BE2C (cell line): Measurements from ENCODE around the gene LGALS1.

ENCODE experiments used
- DNase-seq: peaks from one replicate; pipeline ENCODE4 v3.0.0-alpha.2; 2020
- H3K27me3 ChIP-seq: fragments of 250-450 bp; sonication (Bioruptor Pico); 2 replicates; pipeline ENCODE4 v1.5.1; 2020; ENCODE audit warnings: mild to moderate bottlenecking
- H3K36me3 ChIP-seq: fragments of 250-450 bp; sonication (Bioruptor Pico); 2 replicates; pipeline ENCODE4 v1.5.1; 2020; ENCODE audit warnings: mild to moderate bottlenecking
- H3K4me1 ChIP-seq: fragments of 250-450 bp; sonication (Bioruptor Pico); 2 replicates; pipeline ENCODE4 v1.5.1; 2020
- H3K4me3 ChIP-seq: 2 replicates; pipeline ENCODE4 v1.5.1; 2011; ENCODE audit warnings: low read depth, low read length
- H3K9me3 ChIP-seq: fragments of 250-450 bp; sonication (Bioruptor Pico); 2 replicates; pipeline ENCODE4 v1.5.1; 2020
- TF ChIP-seq, protein P1 (sequence below): IDR thresholded peaks from 2 replicates; pipeline ENCODE4 v1.5.1; 2012; ENCODE audit warnings: mild to moderate bottlenecking, low read depth, low read length

The LGALS1 gene

DNA sequence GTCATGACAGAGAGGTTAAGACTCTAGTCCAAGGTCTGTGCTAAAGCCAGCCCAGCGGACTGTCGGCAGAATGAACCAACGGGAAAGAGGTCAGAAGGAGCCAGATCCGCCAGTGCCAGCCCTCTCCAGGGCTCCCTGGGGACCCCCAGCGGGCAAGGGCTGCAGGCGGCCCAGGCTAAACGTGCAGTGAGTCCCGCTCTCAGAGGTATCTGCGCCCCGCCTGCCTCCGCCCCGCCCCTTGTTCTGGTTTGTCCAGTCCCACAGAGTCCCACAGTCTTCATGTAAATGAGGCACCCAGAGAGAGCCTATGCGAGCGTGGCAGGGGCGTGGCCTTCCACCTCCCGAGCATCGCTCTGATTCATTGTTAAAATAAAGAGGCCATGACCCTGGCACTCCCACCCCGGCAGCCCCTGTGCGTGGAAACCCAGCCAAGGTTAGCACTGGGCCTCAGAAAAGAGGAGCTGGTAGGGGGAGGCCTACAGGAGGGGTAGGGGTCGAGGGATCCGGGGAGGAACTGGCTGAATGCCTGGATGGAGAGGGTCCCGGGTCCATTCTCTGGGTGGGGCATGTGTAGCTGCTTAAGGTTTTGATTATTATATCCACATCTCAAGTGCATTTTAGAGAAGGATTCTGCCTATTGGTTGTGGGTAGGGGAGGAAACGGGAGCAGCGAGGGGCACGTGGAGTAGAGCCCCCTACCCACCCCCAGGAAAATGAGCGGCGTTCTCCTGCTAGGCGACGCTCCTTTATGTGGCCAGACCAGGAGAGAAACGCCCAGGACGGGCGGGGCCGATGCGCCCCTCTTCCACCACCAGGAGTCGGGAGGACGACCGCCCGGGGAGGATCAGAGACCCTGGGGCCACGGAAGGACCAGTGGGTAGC, 21.5 kb downstream of the LGALS1 start, which contains the start of gene TRIOBP:
TSS of gene TRIOBP (plus strand) at position 392 of the 881 bp plus-strand sequence. CDS start 4,318 bp downstream, outside the sequence.
- Histone ChIP-seq H3K27me3 (no peaks in the 10 kb centered on the region), H3K36me3 (peaks cover 18% of the 10 kb centered on the region), H3K4me3 (peak within 1 kb of the TSS; percentile 71), H3K9me3 (no peaks in the 10 kb centered on the region), H3K4me1 (peaks cover 10% of the 10 kb centered on the region)
- TF ChIP-seq, protein P1, sequence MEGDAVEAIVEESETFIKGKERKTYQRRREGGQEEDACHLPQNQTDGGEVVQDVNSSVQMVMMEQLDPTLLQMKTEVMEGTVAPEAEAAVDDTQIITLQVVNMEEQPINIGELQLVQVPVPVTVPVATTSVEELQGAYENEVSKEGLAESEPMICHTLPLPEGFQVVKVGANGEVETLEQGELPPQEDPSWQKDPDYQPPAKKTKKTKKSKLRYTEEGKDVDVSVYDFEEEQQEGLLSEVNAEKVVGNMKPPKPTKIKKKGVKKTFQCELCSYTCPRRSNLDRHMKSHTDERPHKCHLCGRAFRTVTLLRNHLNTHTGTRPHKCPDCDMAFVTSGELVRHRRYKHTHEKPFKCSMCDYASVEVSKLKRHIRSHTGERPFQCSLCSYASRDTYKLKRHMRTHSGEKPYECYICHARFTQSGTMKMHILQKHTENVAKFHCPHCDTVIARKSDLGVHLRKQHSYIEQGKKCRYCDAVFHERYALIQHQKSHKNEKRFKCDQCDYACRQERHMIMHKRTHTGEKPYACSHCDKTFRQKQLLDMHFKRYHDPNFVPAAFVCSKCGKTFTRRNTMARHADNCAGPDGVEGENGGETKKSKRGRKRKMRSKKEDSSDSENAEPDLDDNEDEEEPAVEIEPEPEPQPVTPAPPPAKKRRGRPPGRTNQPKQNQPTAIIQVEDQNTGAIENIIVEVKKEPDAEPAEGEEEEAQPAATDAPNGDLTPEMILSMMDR, result peak; percentile 42
- DNase-seq, result peak; percentile 100

DNA sequence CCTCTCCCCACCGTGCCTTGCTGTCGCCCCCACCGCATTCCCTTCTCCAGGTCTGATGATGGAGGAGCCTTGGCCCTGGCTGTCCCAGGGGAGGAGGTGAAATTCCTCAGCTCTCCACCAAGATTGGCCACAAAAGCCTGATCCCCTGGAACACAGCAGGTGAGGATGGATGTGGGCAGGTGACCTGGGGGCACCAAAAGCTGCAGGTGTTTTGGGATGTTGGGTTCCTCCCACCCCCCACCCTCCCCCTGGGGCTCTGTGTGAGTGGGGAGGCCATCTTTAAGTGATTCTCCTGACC, 22.1 kb downstream of the LGALS1 start:
- TF ChIP-seq, protein P1, result no peak
- Histone ChIP-seq H3K4me3 (peak overlapping the region; percentile 71), H3K36me3 (peaks cover 14% of the 10 kb centered on the region), H3K9me3 (no peaks in the 10 kb centered on the region), H3K27me3 (no peaks in the 10 kb centered on the region), H3K4me1 (peaks cover 10% of the 10 kb centered on the region)
- no peak for DNase-seq

DNA sequence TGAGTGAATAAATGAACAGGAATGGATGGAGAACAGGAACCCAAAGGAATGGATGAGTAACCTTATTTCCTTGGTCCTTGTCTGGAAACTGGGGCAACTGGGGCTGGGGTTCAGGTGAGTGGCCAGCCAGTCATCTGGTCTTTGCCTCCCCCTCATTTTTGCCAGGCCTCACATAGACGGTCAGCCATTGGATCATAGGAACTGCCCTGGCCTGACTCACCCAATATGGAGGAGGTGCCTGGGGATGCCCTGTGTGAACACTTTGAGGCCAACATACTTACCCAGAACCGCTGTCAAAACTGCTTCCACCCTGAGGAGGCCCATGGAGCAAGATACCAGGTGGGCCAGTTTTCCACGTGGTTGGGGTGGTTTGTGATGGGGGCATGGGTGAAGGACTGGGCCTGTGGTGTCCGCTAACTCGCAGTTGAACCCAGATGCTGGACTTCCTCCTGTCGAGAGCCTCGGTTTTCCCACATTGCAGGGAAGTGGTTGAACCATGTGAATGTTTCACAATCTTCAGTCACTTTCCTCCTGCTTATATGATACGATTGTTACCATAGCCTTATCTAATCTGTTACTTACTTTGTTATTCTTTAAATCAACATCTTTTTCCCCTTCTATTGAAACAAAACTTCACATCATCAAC, 25.8 kb downstream of the LGALS1 start:
- H3K36me3 ChIP-seq, result peaks cover 4% of the 10 kb centered on the region
- H3K9me3 ChIP-seq, result no peaks in the 10 kb centered on the region
- no peak overlapping the region for H3K4me3 ChIP-seq
- H3K4me1 ChIP-seq, result peaks cover 4% of the 10 kb centered on the region; the same call in 1 of the 2 replicates
- TF ChIP-seq, protein P1, result no peak
- H3K27me3 ChIP-seq, result no peaks in the 10 kb centered on the region
- DNase-seq, result no peak

DNA sequence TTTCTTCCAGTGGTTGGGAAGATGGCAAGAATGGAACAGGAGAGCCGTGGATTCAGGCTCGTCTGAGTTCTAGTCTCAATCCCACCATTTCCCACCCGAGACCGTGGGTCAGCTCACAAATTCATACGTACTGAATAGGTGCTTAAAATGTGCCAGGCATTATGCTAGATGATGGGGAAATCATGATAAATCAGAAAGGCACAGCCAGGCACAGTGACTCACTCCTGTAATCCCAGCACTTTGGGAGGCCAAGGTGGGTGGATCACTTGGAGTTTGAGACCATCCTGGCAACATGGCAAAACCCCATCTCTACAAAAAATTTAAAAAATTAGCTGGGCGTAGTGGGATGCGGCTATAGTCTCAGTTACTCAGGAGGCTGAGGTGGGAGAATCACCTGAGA, 28.5 kb downstream of the LGALS1 start:
- Histone ChIP-seq H3K9me3 (no peaks in the 10 kb centered on the region), H3K36me3 (peaks cover 4% of the 10 kb centered on the region), H3K4me3 (no peak overlapping the region), H3K27me3 (no peaks in the 10 kb centered on the region), H3K4me1 (no peaks in the 10 kb centered on the region)
- DNase-seq, result no peak
- TF ChIP-seq, protein P1, result no peak

DNA sequence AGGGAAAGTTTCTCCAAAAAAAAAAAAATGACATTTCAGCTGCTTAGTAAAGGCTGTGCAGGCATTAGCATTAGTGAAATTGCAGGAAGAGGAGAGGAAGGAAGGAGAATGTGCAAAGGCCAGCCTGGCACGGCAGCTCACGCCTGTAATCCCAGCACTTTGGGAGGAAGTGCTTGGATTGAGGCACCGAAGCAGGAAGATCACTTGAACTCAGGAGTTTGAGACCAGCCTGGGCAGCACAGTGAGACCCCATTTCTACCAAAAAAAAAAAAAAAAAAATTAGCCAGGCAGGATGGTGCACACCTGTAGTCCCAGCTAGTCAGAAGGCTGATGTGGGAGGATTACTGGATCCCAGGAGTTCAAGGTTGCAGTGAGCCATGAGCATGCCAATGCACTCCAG, 29.2 kb downstream of the LGALS1 start:
- Histone ChIP-seq H3K36me3 (peaks cover 4% of the 10 kb centered on the region), H3K4me1 (no peaks in the 10 kb centered on the region)

More for the DNA sequence above, 29.2 kb downstream of the LGALS1 start:
- Histone ChIP-seq H3K9me3 (no peaks in the 10 kb centered on the region), H3K4me3 (no peak overlapping the region), H3K27me3 (no peaks in the 10 kb centered on the region)
- TF ChIP-seq, protein P1, result no peak
- no peak for DNase-seq
